ENCODE measurements around the gene MTPN.

MTPN gene

DNA sequence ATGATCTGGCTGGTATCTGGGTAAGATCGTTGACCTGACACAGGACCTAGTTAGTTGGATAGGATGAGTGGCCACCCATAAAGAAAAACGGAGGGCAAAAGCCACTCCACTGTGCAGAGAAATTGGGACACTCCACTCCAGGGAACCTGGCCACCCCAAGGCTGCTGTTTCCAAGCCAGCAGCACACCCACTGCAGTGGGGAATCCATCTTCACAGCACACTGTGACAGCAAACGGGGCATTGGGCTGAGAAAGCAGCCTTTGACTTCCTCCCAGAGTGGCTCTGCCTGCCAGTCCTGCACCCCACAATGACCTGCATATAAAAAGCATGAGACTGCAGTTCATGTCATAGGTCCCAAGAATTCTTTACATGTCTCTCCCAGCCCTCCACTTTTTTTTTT lies 52.9 kb downstream of the MTPN start:
- DNase-seq (ENCODE audit: low read depth in 2 of 2): no peak

DNA sequence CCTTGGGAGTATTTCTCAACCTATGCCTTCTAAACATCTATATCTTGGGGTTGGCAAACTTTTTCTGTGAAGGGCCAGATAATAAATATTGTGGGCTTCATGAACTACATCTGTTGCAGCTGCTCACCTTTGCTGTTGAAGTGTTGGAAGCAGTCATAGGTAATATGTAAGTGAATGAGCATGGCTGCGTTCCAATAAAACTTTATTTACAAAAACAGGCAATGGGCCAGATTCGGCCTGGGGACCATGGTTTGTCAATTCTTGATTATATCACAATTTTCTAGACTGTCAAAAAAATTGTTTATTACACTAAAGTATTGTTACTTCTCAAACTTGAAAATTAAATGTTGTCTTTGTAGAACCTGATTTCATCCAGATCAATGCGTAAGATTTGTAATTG lies 54.9 kb downstream of the MTPN start:
- no peak for DNase-seq (ENCODE audit: low read depth in 2 of 2)

DNA sequence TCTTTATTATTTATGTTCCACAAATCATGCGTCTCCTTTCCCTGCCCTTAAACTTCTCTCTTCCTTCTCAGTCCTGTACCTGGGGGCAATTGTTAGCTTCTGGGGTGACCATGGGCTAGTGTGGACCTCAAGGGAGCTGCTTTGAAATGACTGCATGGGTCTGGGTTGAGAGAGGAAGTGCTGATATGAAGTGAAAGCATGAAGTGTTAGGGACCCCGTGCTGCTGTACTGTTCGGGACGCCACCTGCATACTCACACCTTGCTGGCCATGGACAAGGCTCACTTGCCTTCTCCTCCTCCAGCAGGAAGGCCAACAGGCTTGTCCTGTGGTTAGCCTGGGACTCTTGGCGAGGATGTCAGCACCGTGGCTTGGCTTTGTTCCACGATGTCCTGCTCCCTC lies 56.7 kb downstream of the MTPN start:
- no peak for DNase-seq (ENCODE audit: low read depth in 2 of 2)

DNA sequence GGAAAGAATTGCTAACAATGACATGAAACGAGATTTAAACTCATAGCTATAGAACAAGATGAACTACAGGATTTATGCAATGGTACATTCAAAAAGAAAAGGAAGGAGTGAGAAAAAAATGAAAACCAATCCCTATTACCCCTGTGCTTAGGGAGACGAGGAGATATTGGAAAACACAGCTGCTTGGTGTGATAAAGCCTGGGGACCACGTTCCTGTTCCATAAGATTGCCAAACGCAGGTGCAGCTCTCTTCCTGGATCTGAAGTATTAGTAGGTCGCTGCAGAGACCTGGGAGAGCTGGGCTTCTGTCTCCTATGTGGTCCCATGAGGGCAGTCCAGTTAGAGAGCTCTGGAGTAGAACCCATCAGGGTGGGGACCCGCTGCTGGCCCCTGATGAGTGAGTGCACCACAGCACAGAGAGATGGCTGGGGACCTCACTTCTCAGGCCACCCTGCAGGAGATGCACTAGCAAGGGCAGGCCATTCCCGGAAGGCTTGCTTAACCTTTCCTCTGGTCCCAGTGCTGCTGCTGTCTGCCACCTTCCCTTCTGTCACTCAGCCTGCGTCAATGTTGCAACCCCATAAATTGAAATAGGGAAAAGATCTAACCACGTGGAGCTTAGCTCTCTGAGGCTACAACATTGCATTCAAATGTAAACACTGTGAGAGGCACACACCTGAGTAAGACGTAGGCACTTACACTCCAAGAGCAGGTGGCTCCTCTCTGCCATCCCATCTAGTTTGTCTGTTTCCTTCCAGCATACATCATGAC lies 57.9 kb downstream of the MTPN start:
- no peak for DNase-seq (ENCODE audit: low read depth in 2 of 2)

DNA sequence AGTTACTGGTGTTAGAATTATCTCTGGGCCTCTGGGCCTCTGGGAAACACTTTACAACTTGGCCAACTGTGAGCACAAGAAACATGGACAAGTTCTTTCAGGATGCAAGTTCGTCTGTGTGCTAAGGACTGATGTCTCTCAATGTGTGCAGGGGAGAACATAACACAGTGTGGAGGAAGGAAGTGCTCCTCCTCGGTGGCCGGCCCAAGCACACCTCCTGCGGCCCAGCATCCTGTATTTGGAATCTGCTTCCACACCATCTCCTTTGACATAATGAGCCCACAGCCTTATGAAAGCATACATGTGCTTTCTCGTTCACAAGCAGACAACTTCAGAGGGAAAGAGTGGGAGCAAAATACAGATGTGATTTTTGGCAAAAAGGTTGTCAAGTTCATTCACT lies 59.0 kb downstream of the MTPN start:
- no peak for DNase-seq (ENCODE audit: low read depth in 2 of 2)

DNA sequence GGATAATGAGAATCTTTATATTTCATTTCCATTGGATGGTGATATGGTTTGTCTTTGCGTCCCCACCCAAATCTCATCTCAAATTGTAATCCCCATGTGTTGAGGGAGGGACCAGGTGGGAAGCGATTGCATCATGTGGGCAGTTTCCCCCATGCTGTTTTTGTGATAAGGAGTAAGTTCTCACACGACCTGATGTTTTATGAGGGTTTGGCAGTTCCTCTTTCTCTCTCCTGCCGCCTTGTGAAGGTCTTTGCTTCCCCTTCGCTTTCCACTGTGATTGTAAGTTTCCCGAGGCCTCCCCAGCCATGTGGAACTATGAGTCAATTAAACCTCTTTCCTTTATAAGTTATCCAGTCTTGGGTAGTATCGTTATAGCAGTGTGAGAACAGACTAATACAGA lies 59.4 kb downstream of the MTPN start:
- no peak for DNase-seq (ENCODE audit: low read depth in 2 of 2)

DNA sequence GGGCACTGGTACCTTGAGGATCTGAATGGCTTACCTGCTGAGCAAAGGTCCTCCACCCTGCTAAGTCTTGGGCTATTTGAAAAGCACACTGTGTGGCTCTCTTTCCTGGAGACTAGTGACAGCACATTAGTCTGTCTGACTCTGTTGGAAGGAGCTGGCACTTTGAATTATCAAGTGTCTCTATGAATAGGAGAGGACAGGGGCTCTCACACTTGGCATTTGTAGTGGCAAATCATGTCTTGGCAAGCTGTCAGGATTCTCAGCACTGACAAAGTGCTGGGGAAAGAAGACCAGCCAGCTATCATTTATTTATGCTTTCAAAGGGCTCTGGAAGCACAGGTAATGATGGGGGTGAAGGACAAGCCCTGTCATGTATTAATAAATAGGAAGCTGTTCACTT lies 62.8 kb downstream of the MTPN start:
- DNase-seq (ENCODE audit: low read depth in 2 of 2): no peak

DNA sequence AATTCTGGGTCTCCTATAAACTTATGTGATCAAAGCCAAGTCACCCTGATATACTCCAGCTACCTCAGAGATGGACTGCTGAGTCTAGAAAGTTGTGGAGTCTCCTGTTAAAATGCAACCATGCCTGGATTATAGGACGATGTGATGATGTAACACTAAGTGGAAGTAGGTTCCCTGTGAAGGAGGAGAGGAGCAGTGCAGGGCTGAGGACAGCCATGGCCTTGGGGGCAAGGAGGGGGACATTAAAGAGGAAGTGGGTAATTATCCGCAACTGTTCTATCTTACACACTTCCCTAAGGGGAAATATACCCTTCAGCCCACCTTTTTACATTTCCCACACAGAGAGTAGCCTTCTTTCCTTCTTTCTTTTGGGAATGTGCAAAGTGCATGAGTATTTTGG lies 63.8 kb downstream of the MTPN start:
- no peak for DNase-seq (ENCODE audit: low read depth in 2 of 2)

DNA sequence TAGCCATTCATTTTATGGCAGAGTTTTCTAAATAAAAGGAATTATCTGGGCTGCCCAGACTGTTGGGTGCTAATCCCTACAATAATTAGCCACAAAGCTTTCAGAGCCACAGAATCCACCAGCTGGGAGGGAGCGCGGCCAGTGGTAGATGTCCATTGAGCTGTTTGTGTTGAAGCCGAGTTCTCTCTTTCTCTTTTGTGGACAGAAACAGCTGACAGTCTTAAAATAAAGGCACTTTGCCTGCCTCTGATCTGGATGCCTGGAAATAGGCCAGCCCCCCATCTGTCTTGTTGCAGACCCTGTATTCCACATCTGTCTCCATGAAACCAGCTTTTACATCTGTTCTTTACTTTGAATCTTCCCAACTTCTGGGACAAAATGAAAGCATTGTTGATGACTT lies 66.1 kb downstream of the MTPN start:
- DNase-seq (ENCODE audit: low read depth in 2 of 2): no peak

DNA sequence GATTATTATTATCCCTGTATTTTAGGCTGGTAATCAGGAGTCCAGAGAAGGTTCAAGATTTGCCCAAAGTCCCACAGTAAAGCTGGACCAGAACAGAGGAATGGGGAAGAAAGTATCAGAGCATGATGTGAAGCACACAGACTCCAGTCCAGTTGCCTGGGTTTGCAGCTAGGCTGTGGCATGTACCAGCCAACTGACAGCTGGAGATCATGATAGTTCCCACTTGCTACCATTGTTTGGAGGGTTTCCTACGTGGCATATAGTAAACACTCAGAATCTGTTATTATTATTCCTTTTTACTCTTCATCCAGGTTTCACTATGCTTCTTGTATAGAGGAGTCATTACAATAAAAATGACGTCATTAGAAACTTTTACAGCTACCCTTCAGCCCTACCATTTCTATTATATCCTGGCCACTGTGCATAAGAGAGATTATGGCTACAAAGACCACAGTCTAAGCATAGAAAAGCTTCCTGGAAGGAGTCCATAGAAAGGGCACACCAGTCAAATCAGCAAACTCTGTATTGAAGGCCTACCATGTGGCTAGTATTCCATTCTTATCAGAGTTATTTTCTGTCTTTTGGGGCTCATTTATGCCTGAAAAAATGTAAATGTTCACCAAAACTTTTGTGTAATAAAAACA lies 66.6 kb downstream of the MTPN start:
- no peak for DNase-seq (ENCODE audit: low read depth in 2 of 2)

DNA sequence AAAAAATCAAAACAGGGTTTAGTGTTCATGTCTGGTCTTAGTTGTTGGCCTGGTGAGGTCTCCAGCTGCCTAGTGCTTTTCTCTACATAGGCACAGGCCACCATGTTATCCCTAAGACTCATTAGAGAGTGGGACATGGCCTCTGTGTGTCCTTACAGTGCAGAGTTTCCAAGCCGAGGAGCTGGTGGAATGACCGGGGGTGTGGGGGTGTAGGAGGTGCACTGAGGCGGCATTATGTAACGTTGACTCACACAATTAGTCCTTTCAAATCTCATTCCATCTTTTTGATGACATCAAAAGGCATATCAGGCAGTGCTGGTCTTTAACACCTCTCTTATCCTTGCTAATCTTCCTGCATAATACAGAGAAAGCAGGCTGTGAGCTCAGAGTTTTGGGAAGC lies 71.3 kb downstream of the MTPN start:
- DNase-seq (ENCODE audit: low read depth in 2 of 2): no peak

DNA sequence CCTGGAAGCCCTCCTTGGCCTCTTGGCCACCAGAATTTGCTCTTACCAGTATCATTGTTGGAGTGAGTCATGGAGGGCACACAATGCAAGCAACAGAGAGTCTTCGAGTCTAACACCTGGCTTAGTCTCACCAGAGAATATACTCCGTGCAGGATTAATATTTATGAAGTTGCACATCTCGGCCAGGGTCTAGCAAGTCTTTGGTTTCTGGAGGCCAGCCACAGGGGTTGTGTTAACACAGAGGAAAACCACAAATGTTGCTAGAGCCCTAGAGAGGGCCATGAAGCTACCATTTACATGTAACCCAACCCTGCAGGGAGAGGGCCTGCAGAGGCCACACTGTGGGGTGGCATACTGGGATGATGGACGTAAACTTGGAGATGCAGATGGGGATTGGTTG lies 71.8 kb downstream of the MTPN start:
- DNase-seq (ENCODE audit: low read depth in 2 of 2): no peak

DNA sequence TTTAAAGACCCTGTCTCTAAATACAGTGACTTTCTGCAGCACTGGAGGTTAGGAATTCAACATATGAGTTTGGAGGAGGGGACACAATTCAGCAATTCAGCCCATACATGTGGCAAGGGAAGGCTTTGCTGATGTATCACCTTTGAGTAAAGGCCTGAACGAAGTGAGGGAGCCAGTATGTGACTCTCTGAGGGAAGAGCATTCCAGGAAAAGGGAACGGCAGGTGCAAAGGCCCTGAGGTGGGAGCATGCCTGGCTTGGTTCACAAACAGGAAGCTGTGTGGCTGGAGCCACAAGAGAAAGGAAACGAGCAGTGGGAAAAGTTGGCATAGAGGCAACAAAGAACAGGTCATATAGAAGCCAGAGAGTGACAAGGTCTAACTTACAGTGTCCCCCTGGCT lies 72.9 kb downstream of the MTPN start:
- no peak for DNase-seq (ENCODE audit: low read depth in 2 of 2)

DNA sequence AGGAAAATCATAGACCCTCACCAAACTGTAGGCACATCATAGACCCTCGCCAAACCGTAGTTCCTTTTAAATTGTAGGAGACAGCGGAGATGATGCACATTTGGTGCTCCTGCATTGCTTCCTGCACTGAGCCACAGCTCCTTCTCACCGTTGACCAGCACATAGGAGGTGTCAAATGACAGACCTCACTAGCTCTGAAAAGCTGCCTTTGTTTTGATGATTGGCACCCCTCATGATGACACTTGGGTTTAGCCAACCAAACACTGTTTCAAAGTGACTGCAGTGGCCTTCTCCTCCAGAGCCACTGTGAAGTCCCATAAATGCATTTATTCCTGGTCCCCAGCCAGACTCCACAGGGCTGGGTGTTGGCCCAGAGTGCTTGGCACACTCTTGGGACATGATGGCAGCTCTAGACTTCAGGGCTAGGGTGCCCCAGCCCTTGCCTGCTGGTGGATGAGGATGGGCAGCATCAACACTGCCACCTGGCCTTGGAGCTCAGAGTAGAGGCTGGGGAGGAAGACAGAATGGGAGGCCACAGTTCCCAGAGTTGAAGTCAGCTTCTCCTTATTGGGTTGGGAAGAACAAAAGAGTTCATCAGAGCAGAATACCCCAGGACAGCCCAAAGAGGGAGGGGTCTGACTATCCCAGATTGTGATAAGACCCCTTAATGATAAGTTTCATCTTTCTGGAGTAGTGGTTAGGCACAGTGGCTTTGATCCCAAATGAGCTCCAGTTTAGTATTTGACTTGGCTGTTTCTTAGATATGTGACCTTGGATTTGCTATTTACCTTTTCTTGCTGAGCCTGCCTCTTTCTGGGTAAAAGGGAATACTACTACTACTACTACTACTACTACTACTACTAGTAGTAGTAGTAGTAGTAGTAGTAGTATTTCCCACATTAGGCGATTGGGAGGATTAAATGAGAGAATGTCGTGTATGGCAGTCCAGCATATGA lies 75.3 kb downstream of the MTPN start:
- no peak for DNase-seq (ENCODE audit: low read depth in 2 of 2)

DNA sequence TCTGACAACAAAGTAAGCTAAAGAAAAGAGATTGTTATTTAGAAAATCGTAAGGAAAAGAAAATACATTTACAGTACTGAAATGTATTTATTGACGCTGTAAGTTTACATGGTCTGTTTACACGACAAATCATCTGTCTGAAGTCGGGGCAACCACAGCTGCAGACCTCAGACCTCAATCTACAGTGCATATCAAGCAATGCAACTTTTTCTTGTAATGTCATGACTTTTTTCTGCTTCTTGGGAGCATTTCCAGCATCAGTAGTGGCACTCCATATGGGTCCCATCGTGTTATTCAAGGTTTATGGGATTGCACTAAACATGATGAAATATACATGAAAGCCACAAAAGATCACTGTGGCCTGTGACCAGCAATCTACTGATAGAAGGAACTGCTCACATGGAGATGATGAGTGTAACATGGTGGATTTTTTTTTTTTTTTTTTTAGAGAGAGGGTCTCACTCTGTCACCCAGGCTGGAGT lies 77.1 kb downstream of the MTPN start:
- DNase-seq (ENCODE audit: low read depth in 2 of 2): no peak

DNA sequence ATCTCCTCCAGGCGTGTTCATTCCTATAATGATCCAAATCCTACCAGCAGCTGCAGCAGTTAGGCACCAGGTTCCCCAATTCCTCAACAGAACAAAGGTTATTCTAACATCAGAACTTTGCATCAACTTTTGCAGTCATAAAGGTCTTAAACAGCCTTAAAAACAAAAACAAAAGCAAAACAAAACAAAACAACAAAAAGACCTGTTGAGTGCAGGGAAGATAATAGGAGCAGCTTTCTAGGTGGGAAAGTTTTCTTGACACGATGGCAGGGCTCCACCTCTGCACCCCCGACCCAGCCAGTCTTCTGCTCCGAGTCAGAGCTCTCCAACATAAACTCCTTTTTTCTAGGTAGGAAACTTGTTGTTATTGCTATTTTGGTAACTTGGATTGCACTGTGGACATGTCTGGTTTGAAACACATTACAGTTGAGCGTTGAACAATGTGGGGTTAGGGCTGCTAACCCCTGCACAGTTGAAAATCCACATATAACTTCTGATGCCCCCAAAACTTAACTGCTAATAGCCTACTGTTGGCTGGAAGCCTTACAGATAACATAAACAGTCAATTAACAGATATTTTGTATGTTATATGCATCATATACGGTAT lies 77.6 kb downstream of the MTPN start:
- DNase-seq (ENCODE audit: low read depth in 2 of 2): no peak

DNA sequence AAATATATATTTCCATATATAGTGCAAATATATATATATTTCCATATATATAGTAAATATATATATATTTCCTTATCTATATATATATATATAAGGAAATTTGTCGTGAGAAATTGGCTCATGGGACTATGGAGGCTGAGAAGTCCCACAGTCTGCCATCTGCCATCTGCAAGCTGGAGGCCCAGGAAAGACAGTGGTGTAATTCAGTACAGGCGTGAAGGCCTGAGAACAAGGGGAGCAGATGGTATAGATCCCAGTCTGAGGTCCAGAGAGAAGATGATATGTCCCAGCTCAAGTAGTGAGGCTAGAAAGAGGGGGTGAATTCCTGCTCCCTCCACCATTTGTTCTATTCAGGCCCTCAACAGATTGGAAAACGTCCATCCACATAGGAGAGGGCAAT lies 78.9 kb downstream of the MTPN start:
- no peak for DNase-seq (ENCODE audit: low read depth in 2 of 2)

DNA sequence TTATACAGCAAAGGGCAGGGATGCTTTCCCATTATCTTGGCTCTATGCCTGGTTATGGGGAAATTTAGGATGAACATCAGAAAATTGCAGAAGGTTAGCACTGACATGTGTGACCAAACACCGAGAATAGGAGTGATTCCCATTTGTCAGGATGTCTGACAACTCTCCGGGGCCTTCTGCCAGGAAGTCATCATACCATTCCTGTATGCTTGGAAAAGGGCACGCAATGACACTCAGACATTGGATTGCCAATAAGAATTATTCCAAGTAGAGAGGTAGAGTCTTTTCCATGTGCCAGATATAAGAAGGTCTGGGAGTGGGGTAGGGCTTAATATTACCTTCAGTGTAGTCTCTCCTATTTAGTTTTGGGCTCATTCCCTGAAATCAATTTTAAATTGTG lies 82.3 kb downstream of the MTPN start:
- no peak for DNase-seq (ENCODE audit: low read depth in 2 of 2)

DNA sequence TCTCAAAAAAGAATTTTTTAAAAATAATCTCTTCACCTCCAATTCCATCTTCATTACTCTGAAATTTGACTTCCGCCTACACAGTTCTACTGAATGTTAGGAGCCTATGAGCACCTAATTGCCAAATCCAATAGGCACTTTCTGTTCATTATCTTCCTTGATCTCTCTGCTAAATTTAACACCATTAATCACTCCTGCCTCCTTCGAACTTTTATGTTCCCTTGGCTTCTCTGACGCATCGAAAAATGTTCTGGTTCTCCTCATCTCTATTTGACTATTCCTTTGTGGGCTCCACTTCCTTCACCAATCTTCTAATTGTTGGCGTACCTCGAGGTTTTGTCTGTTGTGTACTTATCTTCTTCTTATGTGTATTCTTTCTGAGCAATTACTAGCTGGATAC lies 87.3 kb downstream of the MTPN start:
- no peak for DNase-seq (ENCODE audit: low read depth in 2 of 2)

DNA sequence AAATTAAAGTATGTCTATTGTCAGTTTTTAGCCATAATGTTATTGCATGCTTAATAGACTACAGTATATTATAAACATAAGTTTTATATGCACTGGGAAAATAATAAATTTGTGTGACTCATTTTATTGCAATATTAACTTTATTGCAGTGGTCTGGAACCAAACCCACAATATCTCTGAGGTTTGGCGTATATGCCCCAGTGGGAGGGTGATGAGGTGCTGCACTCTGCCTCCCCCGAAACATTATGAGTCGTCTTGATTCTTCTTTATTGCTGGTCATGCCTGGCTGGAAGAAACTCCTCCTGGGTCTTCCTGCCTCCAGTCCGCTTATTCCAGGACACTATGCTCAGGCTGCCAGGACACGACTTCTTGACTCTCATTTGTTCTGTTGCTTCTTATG lies 88.4 kb downstream of the MTPN start:
- DNase-seq (ENCODE audit: low read depth in 2 of 2): no peak

DNA sequence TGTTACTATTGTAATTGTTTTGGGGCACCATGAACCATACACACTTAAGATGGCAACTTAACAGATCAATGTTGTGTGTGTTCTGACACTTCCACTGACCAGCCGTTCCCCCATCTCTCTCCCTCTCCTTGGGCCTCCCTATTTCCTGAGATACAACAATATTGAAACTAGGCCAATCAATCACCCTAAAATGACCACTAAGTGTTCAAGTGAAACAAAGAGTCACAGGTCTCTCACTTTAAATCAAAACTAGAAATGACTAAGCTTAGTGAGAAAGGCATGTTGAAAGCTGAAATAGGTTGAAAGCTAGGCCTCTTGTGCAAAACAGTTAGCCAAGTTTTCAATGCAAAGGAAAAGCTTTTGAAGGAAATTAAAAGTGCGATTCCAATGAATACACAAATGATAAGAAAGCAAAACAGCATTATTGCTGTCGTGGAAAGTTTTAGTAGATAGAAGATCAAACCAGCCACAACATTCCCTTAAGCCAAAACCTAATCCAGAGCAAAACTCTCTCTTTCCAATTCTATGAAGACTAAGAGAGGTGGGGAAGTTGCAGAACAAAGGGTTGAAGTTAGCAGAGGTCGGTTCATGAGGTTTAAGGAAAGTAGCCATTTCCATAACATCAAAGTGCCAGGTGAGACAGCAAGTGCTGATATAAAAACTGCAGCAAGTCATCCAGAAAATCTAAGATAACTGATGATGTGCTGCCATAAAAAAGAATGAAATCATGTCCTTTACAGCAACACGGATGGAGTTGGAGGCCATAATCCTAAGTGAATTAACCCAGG lies 90.6 kb downstream of the MTPN start:
- DNase-seq (ENCODE audit: low read depth in 2 of 2): no peak
